Esophagus muscularis mucosa (tissue), 3 donors: Measurements from ENCODE around the gene SP100.

Experiments used
- CTCF ChIP-seq, 3 experiments: fragments of 200-600 bp in 2 of 3; fragments of 450-650 bp in 1 of 3; sonication (generic) in 2 of 3; IDR thresholded peaks; one replicate each; pipeline ENCODE4 v1.5.1; 2017 to 2019; ENCODE audit warnings: antibody characterized with exemption in 3 of 3, mild to moderate bottlenecking in 2 of 3, moderate library complexity in 1 of 3
- EP300 ChIP-seq: sonication (generic); formaldehyde crosslinking; IDR thresholded peaks from one replicate; pipeline ENCODE4 v1.6.1; 2017; ENCODE audit warnings: antibody characterized with exemption

GRCh38 chr2:230410263-230410662 lies 5.7 kb upstream of the SP100 start:
- no peak for TF ChIP-seq CTCF (IDR thresholded peaks at IDR 0.05)
- TF ChIP-seq EP300, result no peak
